Right ventricle myocardium inferior (tissue), 1 donor: Measurements from ENCODE around the gene CREM. TPM values are rescaled to one million over a fixed set of nuclear protein-coding genes. Genes with fewer than 3 reads are reported as not detected.

Source experiments
- ATAC-seq: fragments of 200-7000 bp; cut with Tn5 transposase; one replicate; pipeline ENCODE4 v1.9.1; 2020; ENCODE audit warnings: mild to moderate bottlenecking, moderate library complexity
- DNase-seq: peaks from one replicate; pipeline ENCODE4 v3.0.0; 2021; ENCODE audit errors: missing footprints
- intact Hi-C: fragments of 100-400 bp; cut with DNase I; formaldehyde crosslinking; loops from one replicate; pipeline ENCODE4 v1.11.0; 2022
- total RNA-seq: library from RNA; stranded (reverse); fragmentation: NEBNext Ultra II Directional; extraction: Animal tissue kit (Norgen Biotek cat#: 25700); gene quantifications from one replicate; pipeline ENCODE4 v1.2.1, GENCODE V29; 2021
- donor health status: DM: no; HTN: yes; CAD: no; lungs with severe emphysema.

The CREM gene
- total RNA-seq, 1 donor from 2014 or later = 63.7 TPM

DNA sequence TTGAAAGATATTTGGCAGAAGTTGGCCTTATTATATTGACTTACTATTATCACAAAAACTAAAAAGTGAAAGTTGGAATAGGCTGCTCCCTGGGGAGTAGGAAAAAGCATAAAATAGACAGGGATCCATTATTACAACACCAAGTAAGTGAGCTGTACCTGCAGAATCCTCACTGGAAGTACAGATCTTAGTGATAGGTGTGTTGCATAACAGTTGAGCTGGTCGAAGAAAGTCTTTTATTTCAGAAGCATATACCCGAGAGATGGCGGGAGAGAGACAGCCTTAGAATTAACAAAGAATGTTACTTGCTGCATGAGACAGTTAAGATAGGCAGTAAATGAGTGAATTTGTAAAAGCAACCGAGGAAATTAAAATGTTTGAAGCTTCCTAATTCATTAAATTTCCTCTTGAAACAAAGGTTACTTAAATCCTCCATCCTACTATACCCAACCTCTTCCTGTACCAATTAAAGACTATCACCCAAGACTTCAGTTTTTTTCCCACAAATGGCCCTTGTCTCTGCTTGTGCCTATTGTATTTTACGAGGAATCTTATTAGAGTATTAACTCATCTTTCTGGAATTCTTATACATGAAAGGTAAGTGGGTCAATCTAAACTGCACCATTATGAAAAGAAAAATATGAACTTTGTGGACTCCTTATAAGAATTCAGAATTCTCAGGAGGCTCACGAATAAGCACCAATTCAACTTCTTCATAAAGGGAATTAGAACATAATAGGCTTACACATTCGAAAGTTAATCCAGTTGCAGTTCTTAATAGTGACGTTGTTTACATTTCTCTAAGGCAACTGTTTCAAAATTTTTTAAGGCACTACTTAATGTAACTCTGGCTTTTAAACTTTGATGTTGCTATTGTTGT, 56.2 kb downstream of the CREM start:
- DNase-seq (no peak), ATAC-seq (no peak)
- intact Hi-C loops = no loop called here

DNA sequence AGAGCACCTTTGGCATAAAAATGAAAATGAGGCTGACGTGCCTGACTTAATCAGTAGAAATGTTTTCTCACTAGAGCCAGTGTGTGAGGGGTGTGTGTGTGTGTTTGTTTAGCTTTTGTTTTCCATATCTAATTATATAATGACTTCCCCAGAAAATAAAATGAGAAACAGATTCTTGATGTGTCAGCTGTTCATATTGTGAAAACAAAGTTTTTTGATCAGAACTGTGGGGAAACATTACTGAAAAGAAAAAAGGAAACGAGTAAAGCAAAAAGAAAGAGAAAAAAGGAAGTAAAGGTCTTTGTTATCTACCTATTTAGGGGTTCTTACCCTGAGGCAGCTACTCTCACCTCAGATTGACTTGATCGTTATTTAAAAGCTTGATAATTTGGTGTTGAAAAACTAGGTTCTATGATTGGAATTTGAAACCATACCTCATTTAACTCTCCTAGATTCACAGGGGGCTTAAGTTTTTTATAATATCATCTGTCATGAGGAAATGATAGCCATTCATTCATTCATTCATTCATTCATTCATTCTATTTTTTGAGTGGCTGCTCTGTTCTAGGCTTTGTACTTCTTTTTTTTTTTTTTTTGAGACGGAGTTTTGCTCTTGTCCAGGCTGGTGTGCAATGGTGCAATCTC, 58.0 kb downstream of the CREM start:
- DNase-seq (no peak), ATAC-seq (no peak)
- intact Hi-C loops = no loop called here

DNA sequence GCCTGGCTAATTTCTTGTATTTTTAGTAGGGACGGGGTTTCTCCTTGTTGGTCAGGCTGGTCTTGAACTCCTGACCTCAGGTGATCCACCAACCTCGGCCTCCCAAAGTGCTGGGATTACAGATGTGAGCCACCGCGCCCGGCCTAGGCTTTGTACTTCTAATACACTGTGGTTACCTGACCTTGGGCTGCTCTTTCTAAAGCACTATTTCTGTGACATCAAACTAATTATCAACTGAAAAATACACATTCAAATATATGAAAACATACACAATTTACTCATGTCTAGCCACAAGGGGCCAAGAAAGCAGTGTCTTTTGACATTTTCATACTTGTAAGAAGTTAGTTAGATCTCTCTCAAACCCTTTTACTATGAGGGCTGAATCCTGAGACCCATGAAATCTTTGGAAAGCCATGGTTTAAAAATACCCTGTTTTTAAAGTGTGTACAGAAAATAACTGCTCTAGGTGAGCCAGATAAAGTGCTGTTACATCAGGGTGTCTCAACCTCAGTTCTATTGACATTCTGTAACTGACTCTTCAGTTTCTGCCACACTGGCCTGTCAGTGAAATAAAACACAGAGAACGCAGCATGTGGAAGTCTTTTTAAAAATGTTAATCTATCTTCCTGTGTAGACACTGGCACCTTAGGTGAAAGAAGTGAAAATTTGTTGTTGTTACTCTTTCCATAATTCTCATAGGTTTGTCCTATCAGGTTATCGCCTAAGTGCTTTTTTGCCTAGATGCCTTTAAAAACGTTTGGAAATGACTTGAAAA, 58.8 kb downstream of the CREM start:
- ATAC-seq (peak; percentile 28), DNase-seq (no peak)
- intact Hi-C loops = no loop called here

DNA sequence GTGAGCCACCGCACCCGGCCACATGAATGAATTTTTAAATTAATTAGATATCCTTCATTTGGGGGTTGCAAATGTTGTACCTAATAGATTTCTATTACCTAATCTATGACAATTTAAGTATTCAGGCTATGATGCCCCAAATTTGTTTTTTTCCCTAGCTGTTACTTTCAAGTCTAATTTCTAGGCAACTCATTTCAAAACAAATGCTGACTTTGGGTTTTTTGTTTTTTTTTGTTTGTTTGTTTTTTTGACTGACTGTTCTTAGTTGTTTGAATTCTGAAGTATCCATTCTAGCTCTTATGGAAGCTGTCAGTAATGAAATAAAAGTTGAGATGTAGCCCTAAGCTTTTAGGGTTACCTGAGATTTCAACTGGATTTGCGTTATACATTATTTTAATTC, 62.3 kb downstream of the CREM start:
- intact Hi-C loops = no loop called here
- no peak for ATAC-seq
- DNase-seq = no peak

DNA sequence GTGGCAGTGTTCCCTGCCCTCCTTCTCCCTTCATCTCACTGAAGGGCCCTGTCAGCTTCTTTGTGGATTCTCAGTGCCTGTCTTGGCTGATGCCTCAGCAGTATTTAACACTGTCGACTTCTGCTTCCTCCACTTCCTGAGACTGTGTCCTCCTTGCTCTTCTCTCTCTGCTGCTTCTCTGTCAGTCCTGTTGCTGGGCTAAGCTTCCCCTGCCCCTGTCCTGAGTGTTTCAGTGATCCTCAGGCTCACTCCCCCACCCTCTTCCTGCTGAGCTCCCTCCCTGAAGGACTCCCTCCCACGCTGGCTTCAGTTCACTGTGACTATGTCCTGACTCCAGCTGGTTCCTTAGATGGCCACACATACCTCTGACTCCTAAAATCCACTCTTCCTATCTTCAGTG, 64.9 kb downstream of the CREM start:
- no peak for DNase-seq
- intact Hi-C loops = no loop called here
- peak; percentile 65 for ATAC-seq

DNA sequence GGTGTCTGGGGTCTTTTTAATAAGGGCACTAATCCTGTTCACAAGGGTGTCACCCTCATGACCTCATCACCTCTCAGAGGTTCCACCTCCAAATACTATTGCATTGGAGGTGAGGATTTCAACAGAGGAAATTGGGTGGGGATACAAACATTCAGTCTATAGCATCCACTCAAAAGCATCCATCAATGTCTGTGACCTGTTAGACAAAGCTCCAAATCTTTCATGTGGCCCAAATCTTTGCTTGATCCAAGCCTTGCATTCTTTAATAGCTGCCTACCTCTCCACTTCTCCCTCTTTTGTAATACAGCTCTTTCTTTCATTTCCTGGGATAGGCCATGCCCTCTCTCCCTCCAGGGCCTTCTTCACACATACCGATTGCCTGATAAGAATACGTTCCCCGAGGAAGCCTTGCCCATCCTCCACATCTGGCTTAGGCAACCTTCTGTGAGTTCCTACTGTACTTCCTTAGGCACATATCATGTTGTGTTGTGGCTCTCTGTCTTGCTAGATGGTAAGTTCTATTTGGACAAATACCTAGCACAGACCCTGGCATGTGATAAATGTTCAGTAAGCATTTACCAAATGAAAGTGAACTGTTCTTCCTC, 66.1 kb downstream of the CREM start:
- DNase-seq (no peak), ATAC-seq (no peak)
- intact Hi-C loops = no loop called here

DNA sequence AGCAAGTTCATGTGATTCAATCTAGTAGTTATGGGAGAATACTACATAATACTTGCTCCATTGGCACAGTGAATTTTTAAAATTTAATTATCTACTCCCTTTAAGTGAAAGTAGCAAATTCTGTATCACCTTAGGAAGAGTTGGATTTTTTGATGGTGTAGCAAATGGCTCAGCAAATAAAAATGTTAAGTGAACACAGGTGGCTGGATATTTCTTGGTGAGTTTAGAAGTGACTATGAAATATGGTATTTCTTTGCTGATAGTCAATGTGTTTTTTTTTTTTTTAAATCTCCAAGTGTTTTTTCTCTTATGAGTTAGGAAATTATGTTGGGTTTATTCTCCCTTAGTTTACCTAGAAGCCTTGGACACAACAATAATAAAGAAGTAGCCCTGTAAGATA, 67.8 kb downstream of the CREM start:
- ATAC-seq = no peak
- no peak for DNase-seq
- intact Hi-C loops = no loop called here

DNA sequence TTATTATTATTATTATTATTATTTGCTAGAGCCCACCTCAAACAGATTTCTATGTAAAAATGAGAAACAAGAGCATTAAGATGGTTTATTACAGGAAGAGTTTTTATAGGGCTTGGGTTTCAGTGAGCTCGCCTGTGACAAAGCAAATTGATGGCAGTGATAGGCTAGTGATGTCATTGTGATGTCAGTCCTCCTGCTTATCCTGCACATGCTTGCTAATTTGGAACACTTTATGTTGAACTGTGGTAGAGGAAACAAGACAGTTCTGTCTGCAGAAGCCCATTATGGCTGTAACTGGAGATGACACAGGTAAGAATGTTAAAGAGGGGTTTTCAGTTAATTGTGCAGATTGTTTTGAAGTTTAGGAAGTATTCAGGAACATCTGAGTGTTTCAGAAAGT, 68.3 kb downstream of the CREM start:
- intact Hi-C loops = loop anchor here (1.0 kb wide), 1 partner anchor 69 kb away; the partner anchor contains the start of gene CREM
- DNase-seq (no peak), ATAC-seq (no peak)

DNA sequence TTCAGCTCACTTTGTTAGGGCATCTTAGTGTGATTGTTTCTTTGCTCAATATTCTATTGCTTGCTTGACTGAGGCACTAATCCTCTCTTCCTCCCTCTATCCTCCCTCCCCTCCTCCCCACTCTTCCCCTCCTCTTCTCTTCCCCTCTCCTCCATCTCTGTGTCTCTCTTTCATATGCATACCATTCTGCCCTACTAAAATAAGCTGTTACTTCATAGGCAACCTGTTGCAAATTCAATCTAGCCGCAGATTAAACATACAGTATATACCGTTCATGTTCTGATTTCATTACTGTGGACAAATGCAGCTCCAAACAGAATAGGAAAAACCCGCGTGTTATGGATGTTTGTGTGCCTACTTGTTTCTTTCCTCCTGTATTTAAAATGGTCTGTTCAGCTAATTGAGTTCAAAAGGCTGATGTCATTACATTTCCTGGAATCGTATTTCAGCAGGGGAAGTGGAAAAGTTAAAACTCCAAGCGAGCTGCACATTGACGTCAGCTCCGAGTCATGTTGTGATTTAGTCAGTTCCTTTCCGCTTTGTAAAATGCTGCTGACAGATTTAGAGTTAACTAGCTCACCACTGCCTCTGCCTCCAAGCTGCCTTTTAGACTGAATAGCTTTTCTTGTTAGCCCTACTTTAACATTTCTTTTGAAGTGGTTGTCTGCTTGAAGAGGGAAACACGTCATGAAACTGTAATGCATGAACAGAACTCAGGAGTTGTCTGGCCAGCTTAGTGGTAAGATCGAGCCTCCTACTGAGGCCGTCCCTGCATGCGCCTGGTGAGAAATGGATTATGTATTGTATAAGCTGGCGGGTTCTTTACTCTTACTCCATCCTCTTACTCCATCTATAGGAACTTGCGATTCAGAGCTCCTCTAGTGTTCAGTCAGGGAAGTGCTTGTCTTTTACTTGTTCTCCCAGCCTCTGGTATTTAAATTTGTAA, 69.0 kb downstream of the CREM start:
- no peak for DNase-seq
- ATAC-seq = peak; percentile 87
- intact Hi-C loops = loop anchor here (1.0 kb wide), 1 partner anchor 69 kb away; the partner anchor contains the start of gene CREM

DNA sequence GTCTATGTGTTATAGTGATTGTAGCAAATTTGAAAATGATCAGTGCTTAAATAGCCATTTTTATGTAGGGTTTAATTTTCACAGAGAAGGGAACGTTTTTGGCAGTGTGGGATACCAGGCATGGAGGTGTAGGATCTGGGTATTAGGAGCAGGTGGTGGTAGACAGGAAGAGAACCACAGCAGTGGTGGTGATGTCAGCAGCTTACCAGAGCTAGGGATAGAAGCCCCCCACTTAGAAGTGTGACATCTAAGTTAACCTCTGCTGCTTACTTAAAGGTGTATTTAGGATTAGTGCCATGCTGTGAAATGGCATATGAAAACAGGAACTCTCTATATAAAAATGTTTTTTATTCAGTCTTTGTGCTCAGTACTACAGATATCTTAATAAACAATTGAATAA, 73.8 kb downstream of the CREM start:
- intact Hi-C loops = no loop called here
- ATAC-seq (no peak), DNase-seq (no peak)

DNA sequence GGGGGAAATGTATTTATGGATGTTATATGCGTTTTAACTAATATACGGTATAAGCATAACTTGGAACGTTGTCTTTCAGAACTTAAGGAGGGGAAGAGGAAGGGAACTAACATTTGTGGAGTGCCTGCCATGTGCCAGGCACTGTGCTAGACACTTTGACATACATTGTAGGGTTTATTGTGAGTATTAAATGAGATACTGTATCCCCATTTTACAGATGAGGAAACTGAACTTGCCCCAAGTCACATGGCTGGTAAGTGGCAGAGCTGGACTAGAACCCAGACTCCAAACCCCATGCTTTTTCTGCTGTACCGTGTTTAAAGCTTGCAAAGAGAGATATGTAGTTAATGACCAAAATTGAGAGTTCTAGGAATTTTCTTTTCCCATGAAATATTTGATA, 74.6 kb downstream of the CREM start:
- intact Hi-C loops = no loop called here
- no peak for ATAC-seq
- DNase-seq = no peak

DNA sequence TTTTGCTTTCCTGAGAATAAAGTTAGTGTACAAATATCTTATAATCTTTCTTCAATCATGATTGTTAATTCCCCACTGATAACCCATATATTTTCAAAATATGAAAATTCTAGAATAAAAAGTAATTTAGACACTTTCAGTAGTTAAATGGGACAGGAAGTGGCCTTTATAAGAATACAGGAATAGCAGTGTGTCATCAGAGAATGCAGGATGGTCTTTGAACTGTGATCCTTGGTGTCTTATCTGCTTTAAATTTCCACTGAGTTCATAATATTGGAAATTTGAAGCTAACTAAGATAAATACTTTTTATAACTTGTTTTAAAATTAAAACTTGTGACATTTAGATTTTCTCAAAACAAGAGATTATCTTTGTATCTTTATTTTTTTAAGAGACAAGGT, 75.4 kb downstream of the CREM start:
- intact Hi-C loops = no loop called here
- no peak for DNase-seq

DNA sequence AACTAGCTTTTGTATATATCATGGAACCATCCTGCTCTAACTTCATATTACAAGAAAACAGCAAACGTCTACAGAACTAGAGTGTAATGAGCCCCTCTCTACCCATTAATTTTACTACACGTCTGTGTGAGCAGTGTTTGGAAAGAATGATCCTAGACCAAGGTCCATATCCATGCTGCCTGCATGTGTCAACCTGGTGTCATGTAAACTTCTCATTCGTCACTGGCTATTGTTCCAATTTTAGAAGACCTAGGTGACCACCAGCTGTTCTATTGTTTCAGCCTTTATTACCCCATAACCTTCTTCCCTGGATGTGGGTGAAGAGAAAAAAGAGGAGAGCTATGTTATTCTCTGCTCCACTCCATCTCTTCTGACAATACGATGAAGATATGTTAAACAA, 77.1 kb downstream of the CREM start:
- ATAC-seq (no peak), DNase-seq (no peak)
- intact Hi-C loops = no loop called here

More for the DNA sequence above, 75.4 kb downstream of the CREM start:
- ATAC-seq = no peak

DNA sequence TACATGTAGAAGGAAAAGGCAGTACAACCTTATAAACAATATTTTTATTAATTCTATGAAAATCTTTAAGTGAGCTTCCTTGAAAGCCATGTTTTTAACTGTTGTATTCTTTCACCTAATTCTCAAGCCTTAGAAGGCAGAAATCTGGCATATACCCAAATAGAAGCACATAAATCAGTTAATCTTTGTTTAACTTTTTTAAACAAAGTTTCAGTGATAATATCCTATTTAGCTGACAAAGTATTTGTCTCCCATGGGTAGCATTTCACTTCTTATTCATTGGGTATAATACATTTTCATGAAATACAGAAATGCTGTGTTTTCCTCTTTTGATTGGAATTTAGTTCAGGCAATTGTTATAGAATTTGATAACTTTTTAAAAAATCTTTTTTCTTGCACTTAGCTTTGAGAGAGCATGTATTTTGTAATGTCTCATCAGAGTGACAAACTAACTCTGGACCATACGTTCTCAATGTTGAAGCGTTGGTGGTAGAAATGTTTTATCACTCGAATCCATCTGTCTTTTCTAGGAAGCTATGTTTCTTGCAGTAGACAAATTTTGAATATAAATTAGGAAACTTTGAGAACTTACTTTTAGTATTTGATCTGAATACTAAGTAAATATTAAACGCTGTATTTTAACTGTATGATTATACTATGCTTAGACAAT, 78.1 kb downstream of the CREM start:
- DNase-seq (no peak), ATAC-seq (no peak)
- intact Hi-C loops = no loop called here

DNA sequence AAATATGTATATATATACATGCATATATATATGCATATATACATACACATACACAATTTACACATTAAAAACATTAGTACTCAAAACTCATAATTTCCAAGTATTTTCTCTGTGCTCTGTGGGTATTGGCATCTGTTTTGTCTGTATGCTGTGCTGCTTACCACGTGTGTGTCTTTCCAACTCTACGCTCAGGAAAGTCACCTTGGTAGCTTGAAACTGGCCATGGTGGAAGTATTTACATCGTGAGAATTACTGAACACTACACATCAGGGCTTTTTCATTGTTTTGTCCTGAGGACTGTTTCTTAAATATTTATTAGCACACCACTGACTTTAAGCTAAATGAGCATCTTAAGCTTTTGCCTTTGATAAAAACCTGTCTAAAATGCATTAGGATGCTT, 79.6 kb downstream of the CREM start:
- no peak for ATAC-seq
- intact Hi-C loops = no loop called here

DNA sequence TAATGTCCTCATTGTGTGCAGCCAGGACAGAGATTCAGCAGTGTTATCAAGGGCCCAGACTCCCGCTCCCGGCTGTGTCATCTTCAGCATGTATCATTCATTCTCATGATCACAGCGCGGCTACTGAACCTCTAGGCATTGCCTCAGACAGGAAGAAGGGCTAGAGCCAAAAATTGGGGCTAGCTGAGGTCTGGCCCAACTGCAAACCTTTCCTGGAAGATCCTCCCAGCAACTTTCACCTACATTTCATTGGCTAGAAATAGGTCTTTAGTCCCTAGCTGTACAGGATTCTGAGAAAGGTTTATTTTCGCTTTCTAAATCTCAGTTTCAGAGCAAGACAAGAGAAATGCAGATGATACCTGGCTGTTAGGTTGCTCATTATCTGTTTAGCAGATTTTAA, 81.9 kb downstream of the CREM start:
- ATAC-seq (no peak), DNase-seq (no peak)
- intact Hi-C loops = no loop called here

More for the DNA sequence above, 79.6 kb downstream of the CREM start:
- DNase-seq = no peak

DNA sequence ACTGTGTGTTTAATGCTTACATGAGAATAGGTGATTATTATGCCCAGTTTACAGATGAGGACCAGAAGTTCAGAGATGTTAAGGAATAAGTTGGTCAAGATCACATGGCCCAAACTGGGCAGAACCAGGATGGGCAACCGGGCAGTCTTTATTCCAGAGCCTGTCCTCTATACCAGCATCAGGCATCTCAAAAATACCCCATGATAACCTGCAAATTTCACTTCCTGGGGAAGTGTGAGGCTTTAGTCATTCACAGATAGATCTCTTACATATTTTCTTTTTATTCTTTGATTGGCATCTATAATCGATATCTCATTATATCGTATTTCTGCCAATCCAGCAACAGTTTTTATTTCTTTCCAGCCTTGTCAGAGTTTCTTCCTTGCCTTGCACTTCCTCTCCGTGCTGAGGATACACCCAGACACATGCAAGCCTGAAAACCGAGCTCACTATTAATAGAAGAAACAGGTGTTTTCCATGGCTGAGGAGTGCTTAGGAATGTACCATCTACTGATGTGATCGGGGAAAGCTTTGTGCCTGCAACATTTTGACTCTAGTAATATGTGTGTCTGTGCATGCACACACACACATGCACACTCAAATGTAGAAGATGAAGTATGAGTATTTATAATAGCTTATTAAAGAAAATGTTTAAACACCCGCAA, 82.4 kb downstream of the CREM start:
- DNase-seq (no peak), ATAC-seq (no peak)
- intact Hi-C loops = no loop called here
